ENCODE data around the gene ECI1.
"Not testable (repeated sequence)": the region's sequence is repeated elsewhere in the genome, so short reads cannot be mapped to it uniquely, and the experiment has no call there.

ECI1 gene

GRCh38 chr16:2207872-2208271 is 43.5 kb downstream of the ECI1 start:
- H3K4me1 ChIP-seq (ENCODE audit: control insufficient read depth, insufficient read depth, low read length, poor library complexity, severe bottlenecking): peaks cover 15% of the 10 kb centered on the region
- H3K36me3 ChIP-seq (ENCODE audit: control insufficient read depth, insufficient read depth, low read length): peaks cover 52% of the 10 kb centered on the region
- no peaks in the 10 kb centered on the region for H3K9me3 ChIP-seq (ENCODE audit: control insufficient read depth, low read length)
- WGBS, 2 experiments (ENCODE audit: insufficient coverage in 2 of 2): 92 to 100% methylated on average over 4 to 9 of the region's 9 CpGs
- no peak overlapping the region for H3K4me3 ChIP-seq (ENCODE audit: extremely low read depth, insufficient read depth, low read length, poor library complexity, severe bottlenecking)
- H3K27ac ChIP-seq (ENCODE audit: low read depth, low read length, severe bottlenecking): no peak overlapping the region

- WGBS, 2 experiments (ENCODE audit: insufficient coverage in 2 of 2): 97 to 98% methylated on average over 20 to 23 of the region's 23 CpGs
- no peak overlapping the region for H3K4me3 ChIP-seq (ENCODE audit: extremely low read depth, insufficient read depth, low read length, poor library complexity, severe bottlenecking)
Observed at GRCh38 chr16:2206780-2207433, 44.5 kb downstream of the ECI1 start.

GRCh38 chr16:2206420-2206779 is 45.0 kb downstream of the ECI1 start:
- H3K4me1 ChIP-seq (ENCODE audit: control insufficient read depth, insufficient read depth, low read length, poor library complexity, severe bottlenecking): peaks cover 8% of the 10 kb centered on the region
- H3K9me3 ChIP-seq (ENCODE audit: control insufficient read depth, low read length): no peaks in the 10 kb centered on the region
- H3K36me3 ChIP-seq (ENCODE audit: control insufficient read depth, insufficient read depth, low read length): peaks cover 39% of the 10 kb centered on the region
- H3K4me3 ChIP-seq (ENCODE audit: extremely low read depth, insufficient read depth, low read length, poor library complexity, severe bottlenecking): peak overlapping the region; percentile 69
- H3K27ac ChIP-seq (ENCODE audit: low read depth, low read length, severe bottlenecking): no peak overlapping the region
- WGBS, 2 experiments (ENCODE audit: insufficient coverage in 2 of 2): 94 to 96% methylated on average over 6 to 18 of the region's 18 CpGs

More at GRCh38 chr16:2206780-2207433, 44.5 kb downstream of the ECI1 start:
- H3K9me3 ChIP-seq (ENCODE audit: control insufficient read depth, low read length): no peaks in the 10 kb centered on the region
- peaks cover 8% of the 10 kb centered on the region for H3K4me1 ChIP-seq (ENCODE audit: control insufficient read depth, insufficient read depth, low read length, poor library complexity, severe bottlenecking)
- H3K27ac ChIP-seq (ENCODE audit: low read depth, low read length, severe bottlenecking): no peak overlapping the region
- H3K36me3 ChIP-seq (ENCODE audit: control insufficient read depth, insufficient read depth, low read length): peaks cover 42% of the 10 kb centered on the region

- 28 to 33% methylated on average over 14 to 15 of the region's 16 CpGs for WGBS, 2 experiments (ENCODE audit: insufficient coverage in 2 of 2)
- Histone ChIP-seq H3K27ac (ENCODE audit: low read depth, low read length, severe bottlenecking) (peak overlapping the region; percentile 57), H3K4me3 (ENCODE audit: extremely low read depth, insufficient read depth, low read length, poor library complexity, severe bottlenecking) (peak overlapping the region; percentile 69), H3K36me3 (ENCODE audit: control insufficient read depth, insufficient read depth, low read length) (peaks cover 39% of the 10 kb centered on the region), H3K4me1 (ENCODE audit: control insufficient read depth, insufficient read depth, low read length, poor library complexity, severe bottlenecking) (peaks cover 8% of the 10 kb centered on the region), H3K9me3 (ENCODE audit: control insufficient read depth, low read length) (no peaks in the 10 kb centered on the region)
Observed at GRCh38 chr16:2205967-2206313, 45.4 kb downstream of the ECI1 start.

GRCh38 chr16:2205104-2205966 is 46.1 kb downstream of the ECI1 start, which contains the start of gene MLST8:
Gene MLST8 (plus strand): TSS chr16:2205454. CDS start chr16:2206086, 632 bp downstream.
- peak within 1 kb of the TSS; percentile 62 for H3K27ac ChIP-seq (ENCODE audit: low read depth, low read length, severe bottlenecking)

GRCh38 chr16:2204416-2205103 is 46.8 kb downstream of the ECI1 start:
- Histone ChIP-seq H3K4me3 (ENCODE audit: extremely low read depth, insufficient read depth, low read length, poor library complexity, severe bottlenecking) (peak overlapping the region; percentile 69), H3K27ac (ENCODE audit: low read depth, low read length, severe bottlenecking) (peak overlapping the region; percentile 62), H3K4me1 (ENCODE audit: control insufficient read depth, insufficient read depth, low read length, poor library complexity, severe bottlenecking) (peaks cover 8% of the 10 kb centered on the region), H3K9me3 (ENCODE audit: control insufficient read depth, low read length) (no peaks in the 10 kb centered on the region), H3K36me3 (ENCODE audit: control insufficient read depth, insufficient read depth, low read length) (peaks cover 28% of the 10 kb centered on the region)
- 71 to 76% methylated on average over 9 to 13 of the region's 13 CpGs for WGBS, 2 experiments (ENCODE audit: insufficient coverage in 2 of 2)

More at GRCh38 chr16:2205104-2205966, 46.1 kb downstream of the ECI1 start, which contains the start of gene MLST8:
- Histone ChIP-seq H3K36me3 (ENCODE audit: control insufficient read depth, insufficient read depth, low read length) (peaks cover 35% of the 10 kb centered on the region), H3K4me1 (ENCODE audit: control insufficient read depth, insufficient read depth, low read length, poor library complexity, severe bottlenecking) (peaks cover 8% of the 10 kb centered on the region), H3K4me3 (ENCODE audit: extremely low read depth, insufficient read depth, low read length, poor library complexity, severe bottlenecking) (peak within 1 kb of the TSS; percentile 69), H3K9me3 (ENCODE audit: control insufficient read depth, low read length) (no peaks in the 10 kb centered on the region)
- 0 to 1% methylated on average over 55 to 69 of the region's 93 CpGs for WGBS, 2 experiments (ENCODE audit: insufficient coverage in 2 of 2)

GRCh38 chr16:2203119-2203688 is 48.2 kb downstream of the ECI1 start:
- not testable (repeated sequence) for H3K27ac ChIP-seq (ENCODE audit: low read depth, low read length, severe bottlenecking); H3K4me1 ChIP-seq (ENCODE audit: control insufficient read depth, insufficient read depth, low read length, poor library complexity, severe bottlenecking); H3K4me3 ChIP-seq (ENCODE audit: extremely low read depth, insufficient read depth, low read length, poor library complexity, severe bottlenecking); H3K9me3 ChIP-seq (ENCODE audit: control insufficient read depth, low read length)
- H3K36me3 ChIP-seq (ENCODE audit: control insufficient read depth, insufficient read depth, low read length): peaks cover 16% of the 10 kb centered on the region
- WGBS, 2 experiments (ENCODE audit: insufficient coverage in 2 of 2): 96 to 97% methylated on average over 3 to 4 of the region's 8 CpGs

- no peaks in the 10 kb centered on the region for H3K9me3 ChIP-seq (ENCODE audit: control insufficient read depth, low read length)
- H3K27ac ChIP-seq (ENCODE audit: low read depth, low read length, severe bottlenecking): no peak overlapping the region
- H3K4me1 ChIP-seq (ENCODE audit: control insufficient read depth, insufficient read depth, low read length, poor library complexity, severe bottlenecking): peaks cover 8% of the 10 kb centered on the region
- 88% methylated on average over 3 of the region's 6 CpGs; no CpG with 5 or more reads in 1 of the 2 experiments for WGBS, 2 experiments (ENCODE audit: insufficient coverage in 2 of 2)
- H3K4me3 ChIP-seq (ENCODE audit: extremely low read depth, insufficient read depth, low read length, poor library complexity, severe bottlenecking): no peak overlapping the region
- H3K36me3 ChIP-seq (ENCODE audit: control insufficient read depth, insufficient read depth, low read length): no peaks in the 10 kb centered on the region
Observed at GRCh38 chr16:2200313-2200712, 51.1 kb downstream of the ECI1 start.

- H3K4me1 ChIP-seq (ENCODE audit: control insufficient read depth, insufficient read depth, low read length, poor library complexity, severe bottlenecking): peaks cover 9% of the 10 kb centered on the region
- H3K27ac ChIP-seq (ENCODE audit: low read depth, low read length, severe bottlenecking): no peak overlapping the region
- H3K9me3 ChIP-seq (ENCODE audit: control insufficient read depth, low read length): no peaks in the 10 kb centered on the region
- H3K36me3 ChIP-seq (ENCODE audit: control insufficient read depth, insufficient read depth, low read length): no peaks in the 10 kb centered on the region
- no peak overlapping the region for H3K4me3 ChIP-seq (ENCODE audit: extremely low read depth, insufficient read depth, low read length, poor library complexity, severe bottlenecking)
- 71 to 76% methylated on average over 6 to 9 of the region's 14 CpGs for WGBS, 2 experiments (ENCODE audit: insufficient coverage in 2 of 2)
Observed at GRCh38 chr16:2199621-2200139, 51.7 kb downstream of the ECI1 start.

GRCh38 chr16:2199095-2199494 is 52.3 kb downstream of the ECI1 start:
- Histone ChIP-seq H3K27ac (ENCODE audit: low read depth, low read length, severe bottlenecking) (no peak overlapping the region), H3K4me3 (ENCODE audit: extremely low read depth, insufficient read depth, low read length, poor library complexity, severe bottlenecking) (no peak overlapping the region), H3K36me3 (ENCODE audit: control insufficient read depth, insufficient read depth, low read length) (no peaks in the 10 kb centered on the region), H3K4me1 (ENCODE audit: control insufficient read depth, insufficient read depth, low read length, poor library complexity, severe bottlenecking) (peaks cover 8% of the 10 kb centered on the region), H3K9me3 (ENCODE audit: control insufficient read depth, low read length) (no peaks in the 10 kb centered on the region)
- 78 to 82% methylated on average over 5 of the region's 5 CpGs for WGBS, 2 experiments (ENCODE audit: insufficient coverage in 2 of 2)

Data from mesodermal cell (in vitro differentiated cells).